Measurements from ENCODE around the gene TMEM185B.

- TF ChIP-seq CTCF (IDR thresholded peaks at IDR 0.05 in 8 of 11, conservative IDR thresholded peaks at IDR 0.05 in 3 of 11) (peak in 9 of 11 experiments; percentile 13 to 65 (median 46)), POLR2A (IDR thresholded peaks at IDR 0.05) (no peak), POLR2AphosphoS5 (IDR thresholded peaks at IDR 0.05) (peak; percentile 84 to 94 (median 84))
Observed at GRCh38 chr2:120253021-120253882, 30.1 kb upstream of the TMEM185B start.
